SU-DHL-6 (cell line): Measurements from ENCODE around the gene MCTP1.

ENCODE experiments used
- EZH2phosphoT487 ChIP-seq: fragments of 200-600 bp; sonication (generic), shearing (Covaris generic); conservative IDR thresholded peaks from 2 replicates; pipeline ENCODE4 v1.6.1; 2018; ENCODE audit warnings: mild to moderate bottlenecking, antibody characterized with exemption, low read length, moderate library complexity, mixed read lengths
- TF ChIP-seq, protein P1 (sequence below): fragments of 200-600 bp; sonication (generic); IDR thresholded peaks from one replicate; pipeline ENCODE4 v1.5.1; 2017; ENCODE audit warnings: antibody characterized with exemption, mild to moderate bottlenecking, low read length, moderate library complexity; ENCODE audit not compliant: insufficient read depth, poor library complexity, severe bottlenecking

GRCh38 chr5:95317085-95317484 is 32.2 kb upstream of the MCTP1 start:
- TF ChIP-seq, protein P1, sequence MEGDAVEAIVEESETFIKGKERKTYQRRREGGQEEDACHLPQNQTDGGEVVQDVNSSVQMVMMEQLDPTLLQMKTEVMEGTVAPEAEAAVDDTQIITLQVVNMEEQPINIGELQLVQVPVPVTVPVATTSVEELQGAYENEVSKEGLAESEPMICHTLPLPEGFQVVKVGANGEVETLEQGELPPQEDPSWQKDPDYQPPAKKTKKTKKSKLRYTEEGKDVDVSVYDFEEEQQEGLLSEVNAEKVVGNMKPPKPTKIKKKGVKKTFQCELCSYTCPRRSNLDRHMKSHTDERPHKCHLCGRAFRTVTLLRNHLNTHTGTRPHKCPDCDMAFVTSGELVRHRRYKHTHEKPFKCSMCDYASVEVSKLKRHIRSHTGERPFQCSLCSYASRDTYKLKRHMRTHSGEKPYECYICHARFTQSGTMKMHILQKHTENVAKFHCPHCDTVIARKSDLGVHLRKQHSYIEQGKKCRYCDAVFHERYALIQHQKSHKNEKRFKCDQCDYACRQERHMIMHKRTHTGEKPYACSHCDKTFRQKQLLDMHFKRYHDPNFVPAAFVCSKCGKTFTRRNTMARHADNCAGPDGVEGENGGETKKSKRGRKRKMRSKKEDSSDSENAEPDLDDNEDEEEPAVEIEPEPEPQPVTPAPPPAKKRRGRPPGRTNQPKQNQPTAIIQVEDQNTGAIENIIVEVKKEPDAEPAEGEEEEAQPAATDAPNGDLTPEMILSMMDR = no peak
- TF ChIP-seq EZH2phosphoT487 = no peak
